Measurements from ENCODE around the gene ARHGAP12. TPM values are rescaled to one million over a fixed set of nuclear protein-coding genes. Genes with fewer than 3 reads are reported as not detected.

The ARHGAP12 gene
- polyA plus RNA-seq, 1 of the 3 experiments (the other 2 are of a cell fraction): 8.6 TPM

- Histone ChIP-seq H3K27me3 (ENCODE audit: insufficient read depth) (no peaks in the 10 kb centered on the region), H3K4me2 (peak overlapping the region; percentile 65; the same call in 1 of the 2 replicates), H3K9me3 (no peaks in the 10 kb centered on the region), H3K4me3 (ENCODE audit: low read depth in 2 of 2, low read length in 1 of 2) (no peak overlapping the region), H3K79me2 (ENCODE audit: insufficient read depth) (no peaks in the 10 kb centered on the region), H3K9ac (no peak overlapping the region), H2AFZ (ENCODE audit: low read depth) (peak overlapping the region; percentile 88; the same call in 1 of the 2 replicates), H3F3A (replicated peaks; ENCODE audit: insufficient read depth) (peaks cover 5% of the 10 kb centered on the region), H3K9me2 (no peaks in the 10 kb centered on the region), H3K4me1 (ENCODE audit: control insufficient read depth in 1 of 2, insufficient read depth in 2 of 2, low read depth in 1 of 2, low read length in 1 of 2) (peaks cover 4 to 18% of the 10 kb centered on the region in 2 experiments; a peak in 2 of 4 replicates), H3K36me3 (replicated peaks in 1 of 2; ENCODE audit: control insufficient read depth in 1 of 2, insufficient read depth in 2 of 2, low read length in 1 of 2) (no peaks in the 10 kb centered on the region), H4K20me1 (ENCODE audit: insufficient read depth) (no peaks in the 10 kb centered on the region), H3K27ac (ENCODE audit: low read depth in 2 of 2, low read length in 1 of 2) (peak overlapping the region in 1 of 2 experiments; percentile 95; a peak in 2 of 4 replicates)
- CTCF ChIA-PET: interaction anchor here (1.0 to 2.2 kb wide), 3 partner anchors 9 to 607 kb away, joined by 3 to 14 read pairs (median 6); no protein-coding TSS in a partner anchor
- 97% methylated on average over 3 of the region's 3 CpGs for WGBS (ENCODE audit: low lambda C conversion rate)
- no peak for DNase-seq
- POLR2A ChIA-PET: interaction anchor here (1.5 kb wide), 1 partner anchor 158 kb away, joined by 3 read pairs; no protein-coding TSS in a partner anchor
- no peak for TF ChIP-seq YY1 (IDR thresholded peaks at IDR 0.05; ENCODE audit: low read depth)
- TF ChIP-seq ELF1 (IDR thresholded peaks at IDR 0.05): no peak
- no peak for TF ChIP-seq JUND (IDR thresholded peaks at IDR 0.05)
- TF ChIP-seq NRF1 (IDR thresholded peaks at IDR 0.05; ENCODE audit: low read depth, low read length): no peak
- no peak for TF ChIP-seq FOXM1 (IDR thresholded peaks at IDR 0.05; ENCODE audit: low read depth)
- TF ChIP-seq MXI1 (IDR thresholded peaks at IDR 0.05; ENCODE audit: low read depth, low read length): no peak
- TF ChIP-seq TCF12 (IDR thresholded peaks at IDR 0.05): no peak
- TF ChIP-seq TAF1 (IDR thresholded peaks at IDR 0.05; ENCODE audit: borderline replicate concordance, low read depth, low read length): no peak
- TF ChIP-seq FOSL2 (IDR thresholded peaks at IDR 0.05; ENCODE audit: borderline replicate concordance, low read depth): no peak
- TF ChIP-seq, protein P1, sequence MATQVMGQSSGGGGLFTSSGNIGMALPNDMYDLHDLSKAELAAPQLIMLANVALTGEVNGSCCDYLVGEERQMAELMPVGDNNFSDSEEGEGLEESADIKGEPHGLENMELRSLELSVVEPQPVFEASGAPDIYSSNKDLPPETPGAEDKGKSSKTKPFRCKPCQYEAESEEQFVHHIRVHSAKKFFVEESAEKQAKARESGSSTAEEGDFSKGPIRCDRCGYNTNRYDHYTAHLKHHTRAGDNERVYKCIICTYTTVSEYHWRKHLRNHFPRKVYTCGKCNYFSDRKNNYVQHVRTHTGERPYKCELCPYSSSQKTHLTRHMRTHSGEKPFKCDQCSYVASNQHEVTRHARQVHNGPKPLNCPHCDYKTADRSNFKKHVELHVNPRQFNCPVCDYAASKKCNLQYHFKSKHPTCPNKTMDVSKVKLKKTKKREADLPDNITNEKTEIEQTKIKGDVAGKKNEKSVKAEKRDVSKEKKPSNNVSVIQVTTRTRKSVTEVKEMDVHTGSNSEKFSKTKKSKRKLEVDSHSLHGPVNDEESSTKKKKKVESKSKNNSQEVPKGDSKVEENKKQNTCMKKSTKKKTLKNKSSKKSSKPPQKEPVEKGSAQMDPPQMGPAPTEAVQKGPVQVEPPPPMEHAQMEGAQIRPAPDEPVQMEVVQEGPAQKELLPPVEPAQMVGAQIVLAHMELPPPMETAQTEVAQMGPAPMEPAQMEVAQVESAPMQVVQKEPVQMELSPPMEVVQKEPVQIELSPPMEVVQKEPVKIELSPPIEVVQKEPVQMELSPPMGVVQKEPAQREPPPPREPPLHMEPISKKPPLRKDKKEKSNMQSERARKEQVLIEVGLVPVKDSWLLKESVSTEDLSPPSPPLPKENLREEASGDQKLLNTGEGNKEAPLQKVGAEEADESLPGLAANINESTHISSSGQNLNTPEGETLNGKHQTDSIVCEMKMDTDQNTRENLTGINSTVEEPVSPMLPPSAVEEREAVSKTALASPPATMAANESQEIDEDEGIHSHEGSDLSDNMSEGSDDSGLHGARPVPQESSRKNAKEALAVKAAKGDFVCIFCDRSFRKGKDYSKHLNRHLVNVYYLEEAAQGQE (IDR thresholded peaks at IDR 0.05; ENCODE audit: low read depth, low read length): no peak
Observed at GRCh38 chr10:31761156-31761555, 167.5 kb downstream of the ARHGAP12 start.

DNA sequence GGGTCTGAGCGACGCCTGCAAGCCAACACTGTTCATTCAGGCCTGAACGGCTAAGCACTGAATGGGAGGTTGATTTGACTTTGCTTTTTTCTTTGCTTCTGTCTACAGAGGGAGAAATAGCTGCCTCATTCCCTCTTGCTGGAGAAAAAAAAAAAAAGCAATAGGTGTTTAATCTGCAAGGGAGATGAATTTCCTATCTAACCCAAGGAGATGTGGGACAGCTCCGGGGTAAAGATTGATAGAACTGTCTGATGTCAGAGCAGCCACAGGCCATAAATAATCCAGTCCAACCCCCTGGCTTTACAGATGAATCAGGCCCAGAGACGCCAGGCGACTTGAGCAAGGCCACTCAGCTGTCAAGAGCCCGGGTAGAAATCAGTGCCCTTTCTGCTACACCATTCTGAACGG, 168.0 kb downstream of the ARHGAP12 start:
- H3K27me3 ChIP-seq (ENCODE audit: insufficient read depth): no peaks in the 10 kb centered on the region
- no peak for TF ChIP-seq YY1 (IDR thresholded peaks at IDR 0.05; ENCODE audit: low read depth)
- 0 out of 2 replicates have a peak, but pooled peaks have one; percentile 3 for TF ChIP-seq PBX3 (IDR thresholded peaks at IDR 0.05)
- no peak for TF ChIP-seq JUND (IDR thresholded peaks at IDR 0.05)
- TF ChIP-seq, protein P2, sequence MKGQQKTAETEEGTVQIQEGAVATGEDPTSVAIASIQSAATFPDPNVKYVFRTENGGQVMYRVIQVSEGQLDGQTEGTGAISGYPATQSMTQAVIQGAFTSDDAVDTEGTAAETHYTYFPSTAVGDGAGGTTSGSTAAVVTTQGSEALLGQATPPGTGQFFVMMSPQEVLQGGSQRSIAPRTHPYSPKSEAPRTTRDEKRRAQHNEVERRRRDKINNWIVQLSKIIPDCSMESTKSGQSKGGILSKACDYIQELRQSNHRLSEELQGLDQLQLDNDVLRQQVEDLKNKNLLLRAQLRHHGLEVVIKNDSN (IDR thresholded peaks at IDR 0.05; ENCODE audit: borderline replicate concordance, low read depth): no peak
- TF ChIP-seq TCF12 (IDR thresholded peaks at IDR 0.05): no peak
- H3K9me2 ChIP-seq: no peaks in the 10 kb centered on the region
- H3K36me3 ChIP-seq (replicated peaks in 1 of 2; ENCODE audit: control insufficient read depth in 1 of 2, insufficient read depth in 2 of 2, low read length in 1 of 2): no peaks in the 10 kb centered on the region
- peak overlapping the region; percentile 45 for H3K9ac ChIP-seq
- no peaks in the 10 kb centered on the region for H4K20me1 ChIP-seq (ENCODE audit: insufficient read depth)
- WGBS (ENCODE audit: low lambda C conversion rate): 47% methylated on average over 8 of the region's 8 CpGs
- peak overlapping the region; percentile 88 for H2AFZ ChIP-seq (ENCODE audit: low read depth)
- H3K4me1 ChIP-seq (ENCODE audit: control insufficient read depth in 1 of 2, insufficient read depth in 2 of 2, low read depth in 1 of 2, low read length in 1 of 2): peaks cover 4 to 18% of the 10 kb centered on the region in 2 experiments; a peak in 2 of 4 replicates
- peaks cover 5% of the 10 kb centered on the region for H3F3A ChIP-seq (replicated peaks; ENCODE audit: insufficient read depth)
- ChIA-PET CTCF (interaction anchor here (1.0 to 2.2 kb wide), 3 partner anchors 10 to 607 kb away, joined by 3 to 14 read pairs (median 6); no protein-coding TSS in a partner anchor), POLR2A (interaction anchor here (1.3 to 1.5 kb wide), 2 partner anchors 157 to 729 kb away, joined by 3 read pairs; partner anchors contain the start of gene ZNF438)
- no peaks in the 10 kb centered on the region for H3K79me2 ChIP-seq (ENCODE audit: insufficient read depth)
- no peak for DNase-seq
- H3K9me3 ChIP-seq: no peaks in the 10 kb centered on the region
- H3K4me3 ChIP-seq (ENCODE audit: low read depth in 2 of 2, low read length in 1 of 2): peak overlapping the region; percentile 41 to 47
- peak overlapping the region; percentile 65 for H3K4me2 ChIP-seq
- H3K27ac ChIP-seq (ENCODE audit: low read depth in 2 of 2, low read length in 1 of 2): peak overlapping the region; percentile 73 to 95
